Activated T-cell treated with anti-CD3 and anti-CD28 coated beads, Interleukin-2, amount 50 U/mL, for 1 hour (primary cell): Measurements from ENCODE around the gene ZNF625.
"Not testable (repeated sequence)": the region's sequence is repeated elsewhere in the genome, so short reads cannot be mapped to it uniquely, and the experiment has no call there.

ENCODE experiments used
- DNase-seq: peaks from one replicate; pipeline ENCODE4 v3.0.0-alpha.2; 2020

Gene ZNF625

DNA sequence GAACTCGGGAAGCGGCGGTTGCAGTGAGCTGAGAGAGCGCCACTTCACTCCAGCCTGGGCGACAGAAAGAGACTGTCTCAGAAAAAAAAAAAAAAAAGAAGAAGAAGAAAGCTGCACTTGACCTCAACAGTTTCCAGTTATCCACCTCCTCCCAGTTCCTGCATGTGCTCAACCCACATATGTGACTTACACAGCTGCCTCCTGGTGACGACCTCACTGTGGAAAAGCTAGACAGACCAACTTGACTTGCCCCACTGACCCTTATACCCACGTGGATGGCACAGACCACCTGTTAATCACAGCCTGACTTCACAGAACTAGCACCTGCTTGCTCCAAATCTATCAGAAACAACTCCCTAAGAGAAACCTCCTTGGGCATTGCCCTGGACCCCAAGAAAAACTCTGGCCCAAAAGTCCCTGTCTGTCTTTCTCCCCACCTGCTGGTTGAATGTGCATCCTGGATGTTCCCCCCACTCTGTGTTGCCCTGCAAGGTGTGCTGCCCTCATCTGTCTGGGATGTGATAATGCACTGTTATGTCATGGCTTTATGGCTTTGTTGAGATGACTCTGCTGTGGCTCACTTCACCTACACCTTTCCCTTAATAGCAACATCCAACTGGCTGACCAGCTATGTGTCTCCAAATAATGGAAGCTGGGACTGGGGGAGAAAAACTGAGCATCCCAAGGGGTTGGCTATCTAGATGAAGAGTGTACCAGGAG is 19.2 kb downstream of the ZNF625 start:
- no peak for DNase-seq

GRCh38 chr19:12133069-12133468 is 23.5 kb downstream of the ZNF625 start:
- DNase-seq, result no peak

DNA sequence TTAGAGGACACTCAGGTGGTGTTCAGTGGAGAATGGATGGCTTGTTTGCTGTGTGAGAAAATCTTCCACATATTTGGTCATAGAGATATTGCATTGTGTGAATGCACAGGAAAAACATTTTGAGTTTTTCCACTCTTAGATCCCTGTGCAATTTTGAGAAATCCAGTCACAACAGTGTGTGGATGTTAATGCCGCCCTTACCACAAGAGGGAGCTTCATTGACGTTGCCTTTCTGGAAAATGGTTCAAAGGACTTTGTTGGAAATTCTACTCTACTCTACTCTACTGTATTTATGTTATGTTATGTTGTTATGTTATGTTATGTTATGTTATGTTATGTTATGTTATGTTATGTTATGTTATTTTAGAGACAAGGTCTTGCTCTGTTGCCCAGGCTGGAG is 29.8 kb downstream of the ZNF625 start:
- no peak for DNase-seq

DNA sequence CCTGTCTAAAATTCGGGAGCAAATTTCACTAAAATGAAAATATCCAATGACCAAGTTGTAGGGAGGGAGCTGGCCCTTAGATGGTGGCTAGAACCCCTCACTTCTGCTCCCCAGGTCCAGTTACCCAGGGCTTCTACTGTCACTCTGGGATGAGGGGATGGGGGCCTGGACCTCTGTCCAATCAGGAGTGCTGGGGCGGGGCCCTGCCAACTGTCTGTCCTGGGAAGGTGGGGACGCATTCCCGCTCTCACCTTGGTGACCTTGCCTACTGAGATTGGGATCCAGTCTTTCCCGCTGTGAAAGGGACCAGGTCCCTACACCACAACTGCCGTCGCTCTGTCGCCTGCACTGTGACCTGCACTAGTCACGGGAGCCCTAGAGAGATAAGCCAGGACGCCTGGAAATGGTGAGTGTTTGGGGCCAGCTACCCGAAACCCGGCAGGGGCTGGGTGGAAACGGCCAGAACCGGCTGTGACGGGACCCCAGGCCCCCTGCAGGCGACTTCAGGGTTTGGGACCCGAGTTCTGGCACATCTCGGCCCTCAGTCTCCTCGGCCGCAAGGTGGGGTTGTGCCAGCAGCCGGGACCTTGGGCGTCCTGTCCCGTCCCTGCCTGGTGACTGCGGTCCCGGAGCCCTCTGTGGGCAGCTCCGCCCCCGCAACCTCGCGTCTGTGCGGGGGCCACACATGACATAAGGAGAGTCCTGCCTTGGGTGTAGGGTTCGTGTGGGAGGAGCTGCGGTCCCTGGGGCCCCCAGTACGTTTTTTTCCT is 39.1 kb downstream of the ZNF625 start:
- DNase-seq, result no peak

DNA sequence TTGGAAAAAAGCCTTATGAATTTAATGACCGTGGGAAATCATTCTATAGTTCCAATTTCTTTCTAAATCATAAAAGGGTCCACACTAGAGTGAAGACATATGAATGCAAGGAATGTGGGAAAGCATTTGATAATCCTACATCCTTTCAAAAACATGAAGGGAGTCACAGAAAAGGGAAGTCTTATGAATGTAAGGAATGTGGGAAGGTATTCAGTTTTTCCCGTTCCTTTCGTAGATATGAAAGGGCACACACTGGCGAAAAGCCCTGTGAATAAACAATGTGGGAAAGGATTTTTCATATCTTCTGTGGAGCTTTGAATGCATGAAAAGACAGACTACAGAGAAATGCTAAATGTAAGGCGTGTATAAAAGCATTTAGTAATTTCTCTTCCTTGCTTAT is 43.4 kb downstream of the ZNF625 start:
- DNase-seq, result no peak

- DNase-seq, result no peak
Measured at GRCh38 chr19:12112701-12113100, 43.8 kb downstream of the ZNF625 start.

DNA sequence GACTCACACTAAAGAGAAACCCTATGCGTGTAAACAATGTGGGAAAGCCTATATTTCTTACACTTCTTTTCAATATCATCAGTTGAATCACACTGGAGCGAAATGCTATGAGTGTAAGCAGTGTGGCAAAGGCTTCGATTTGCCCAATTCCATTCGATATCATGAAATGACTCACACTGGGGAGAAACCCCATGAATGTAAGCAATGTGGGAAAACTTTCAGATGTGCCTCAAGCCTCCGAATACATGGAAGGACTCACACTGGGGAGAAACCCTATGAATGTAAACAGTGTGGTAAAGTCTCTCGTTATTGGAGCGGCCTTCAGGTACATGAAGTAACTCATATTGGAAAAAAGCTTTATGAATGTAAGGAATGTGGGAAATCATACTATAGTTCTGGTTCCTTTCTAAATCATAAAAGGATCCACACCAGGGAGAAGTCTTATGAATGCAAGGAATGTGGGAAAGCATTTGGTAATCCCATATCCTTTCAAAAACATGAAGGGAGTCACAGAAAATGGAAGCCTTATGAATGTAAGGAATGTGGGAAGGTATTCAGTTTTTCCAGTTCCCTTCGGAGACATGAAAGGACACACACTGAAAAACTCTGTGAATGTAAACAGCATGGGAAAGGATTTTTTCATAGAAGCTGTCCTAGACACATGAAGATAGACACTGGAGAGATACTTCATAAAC is 44.4 kb downstream of the ZNF625 start:
- no peak for DNase-seq

- no peak for DNase-seq
Measured at GRCh38 chr19:12111176-12111575, 45.4 kb downstream of the ZNF625 start.

- DNase-seq, result not testable (repeated sequence)
Measured at GRCh38 chr19:12103909-12104308, 52.6 kb downstream of the ZNF625 start.

DNA sequence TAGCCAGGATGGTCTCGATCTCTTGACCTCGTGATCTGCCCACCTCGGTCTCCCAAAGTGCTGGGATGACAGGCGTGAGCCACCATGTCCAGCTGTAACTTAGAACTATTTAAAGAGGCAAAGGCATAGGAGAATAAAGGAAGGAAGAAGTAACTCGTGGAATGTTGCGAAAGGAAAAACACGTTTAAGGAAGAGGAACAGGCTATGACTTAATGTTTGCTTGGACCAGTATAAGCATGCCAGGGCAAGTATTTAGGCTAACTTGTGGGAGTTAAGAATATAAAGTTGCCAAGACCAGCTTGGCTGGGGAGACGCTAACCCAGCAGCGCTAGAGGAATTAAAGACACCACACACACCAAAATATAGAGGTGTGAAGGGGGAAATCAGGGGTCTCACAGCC is 58.5 kb downstream of the ZNF625 start:
- no peak for DNase-seq

DNA sequence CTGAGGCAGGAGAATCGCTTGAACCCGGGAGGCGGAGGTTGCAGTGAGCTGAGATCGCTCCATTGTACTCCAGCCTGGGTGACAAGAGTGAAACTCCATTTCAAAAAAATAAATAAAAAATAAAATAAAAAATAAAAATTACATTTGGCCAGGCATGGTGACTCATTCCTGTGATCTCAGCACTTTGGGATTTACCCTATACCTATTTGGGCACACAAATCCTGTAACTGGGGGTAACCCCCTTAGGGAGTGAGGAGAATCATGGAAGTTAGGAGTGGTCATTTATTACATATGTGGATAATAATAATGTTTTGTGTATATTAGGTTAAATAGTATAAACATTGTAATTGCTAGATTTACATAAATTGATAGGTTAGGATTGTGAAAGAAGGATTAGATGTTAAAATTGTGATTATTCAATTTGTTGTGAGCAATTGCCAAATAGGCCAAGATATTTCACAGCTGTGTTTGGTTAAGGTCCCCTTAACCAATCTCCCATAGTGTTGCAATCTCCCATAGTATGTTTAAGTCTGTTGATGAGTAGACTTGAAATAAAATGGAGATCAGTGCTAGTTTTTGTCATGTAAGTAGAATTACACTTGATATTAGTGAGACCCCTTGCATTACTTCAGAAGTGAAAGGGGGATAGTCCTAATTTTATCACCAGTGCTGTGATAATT is 61.3 kb downstream of the ZNF625 start:
- DNase-seq, result no peak
